Inflammatory macrophage treated with lipopolysaccharide for 4 hours (primary cell): ENCODE data around the gene SH2B3.
"Not testable (repeated sequence)": the region's sequence is repeated elsewhere in the genome, so short reads cannot be mapped to it uniquely, and the experiment has no call there.

ENCODE experiments used
- DNase-seq: peaks from one replicate; pipeline ENCODE4 v3.0.0-alpha.2; 2020

The SH2B3 gene

DNA sequence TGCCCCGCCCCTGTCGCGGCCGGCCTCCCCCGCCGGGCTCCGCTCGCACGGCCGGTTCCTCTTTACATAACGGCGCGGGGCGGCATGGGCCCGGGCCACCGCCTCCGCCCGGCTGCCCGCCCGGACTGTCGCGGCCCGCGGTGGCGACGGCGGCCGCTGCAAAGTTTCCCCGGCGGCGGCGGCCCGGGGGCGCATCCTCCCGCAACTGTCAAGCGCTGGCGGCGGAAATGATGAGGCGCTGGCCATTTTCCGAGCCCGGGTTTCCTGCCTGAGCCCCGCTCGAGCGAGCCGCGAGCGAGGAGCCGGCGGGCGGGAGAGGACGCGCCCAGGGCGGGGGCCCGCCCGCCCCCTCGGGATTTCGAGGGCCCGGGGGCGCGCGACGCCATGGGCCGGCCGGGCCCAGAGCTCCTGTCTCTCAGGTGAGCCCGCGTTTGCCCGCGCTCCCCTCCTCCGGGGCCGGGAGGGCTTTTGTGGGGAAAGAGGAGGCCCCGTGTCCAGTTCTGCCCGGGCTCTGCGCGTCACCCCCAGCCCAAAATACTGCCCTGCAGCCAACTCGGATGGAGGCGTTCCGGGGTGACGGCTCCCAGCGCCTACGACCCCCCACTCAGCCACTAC, at the start of gene SH2B3:
SH2B3 (plus strand) TSS at position 65 of the 615 bp plus-strand sequence. CDS start 12,223 bp downstream, outside the sequence.
- no peak for DNase-seq

- DNase-seq: peak; percentile 63
Measured at GRCh38 chr12:111359231-111359913, 46.4 kb upstream of the SH2B3 start.

DNA sequence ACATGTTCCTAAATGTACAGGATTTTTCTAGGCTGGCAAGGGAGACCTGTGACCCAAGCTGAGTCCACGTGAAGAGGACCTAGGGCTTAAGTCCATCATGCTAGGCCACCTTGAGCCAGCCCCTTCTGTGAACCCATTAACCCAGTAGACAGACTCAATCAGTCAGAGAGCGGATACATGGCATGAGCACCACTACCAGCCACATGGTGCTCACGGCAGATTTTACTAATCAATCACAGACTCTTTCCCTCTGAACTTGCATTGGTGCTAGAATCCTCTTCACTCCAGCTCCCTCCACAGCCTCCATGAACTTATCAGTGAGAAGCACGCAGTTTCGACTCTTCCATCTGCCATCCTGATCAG, 45.8 kb upstream of the SH2B3 start:
- DNase-seq: no peak

- DNase-seq: no peak
Measured at GRCh38 chr12:111360325-111360930, 45.3 kb upstream of the SH2B3 start.

DNA sequence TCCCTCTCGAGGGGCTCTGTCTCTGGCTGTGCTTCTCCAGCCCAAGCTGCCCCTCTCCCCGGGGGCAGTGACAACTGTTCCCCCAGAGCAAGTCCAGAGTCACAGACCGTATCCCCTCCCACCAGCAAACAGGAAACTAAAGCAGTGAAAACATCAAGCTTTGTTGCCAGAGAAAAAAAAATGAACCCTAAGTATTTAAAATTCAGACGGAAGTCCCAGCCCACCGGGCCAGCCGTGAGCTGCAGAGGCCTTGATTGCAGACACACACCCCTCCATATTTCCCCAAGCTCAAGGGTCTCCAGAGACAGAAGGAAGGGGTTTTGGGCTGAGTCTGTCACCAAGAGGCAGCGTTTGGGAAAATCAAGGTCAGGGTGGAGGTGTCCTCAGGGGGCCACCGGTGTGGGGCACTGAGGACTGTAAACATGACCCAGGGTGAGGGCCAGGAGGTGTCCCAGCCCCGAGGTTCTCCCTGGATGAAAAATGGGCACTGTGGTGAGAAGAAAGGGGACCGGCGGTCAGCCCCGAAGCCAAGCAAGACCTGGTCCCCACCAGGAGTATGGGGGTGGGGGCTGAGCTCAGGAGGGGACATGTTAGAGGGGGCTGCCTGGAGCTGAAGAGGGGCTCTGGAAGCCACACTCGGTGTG, 44.5 kb upstream of the SH2B3 start:
- DNase-seq: no peak

- no peak for DNase-seq
Measured at GRCh38 chr12:111361717-111362576, 43.8 kb upstream of the SH2B3 start.

DNA sequence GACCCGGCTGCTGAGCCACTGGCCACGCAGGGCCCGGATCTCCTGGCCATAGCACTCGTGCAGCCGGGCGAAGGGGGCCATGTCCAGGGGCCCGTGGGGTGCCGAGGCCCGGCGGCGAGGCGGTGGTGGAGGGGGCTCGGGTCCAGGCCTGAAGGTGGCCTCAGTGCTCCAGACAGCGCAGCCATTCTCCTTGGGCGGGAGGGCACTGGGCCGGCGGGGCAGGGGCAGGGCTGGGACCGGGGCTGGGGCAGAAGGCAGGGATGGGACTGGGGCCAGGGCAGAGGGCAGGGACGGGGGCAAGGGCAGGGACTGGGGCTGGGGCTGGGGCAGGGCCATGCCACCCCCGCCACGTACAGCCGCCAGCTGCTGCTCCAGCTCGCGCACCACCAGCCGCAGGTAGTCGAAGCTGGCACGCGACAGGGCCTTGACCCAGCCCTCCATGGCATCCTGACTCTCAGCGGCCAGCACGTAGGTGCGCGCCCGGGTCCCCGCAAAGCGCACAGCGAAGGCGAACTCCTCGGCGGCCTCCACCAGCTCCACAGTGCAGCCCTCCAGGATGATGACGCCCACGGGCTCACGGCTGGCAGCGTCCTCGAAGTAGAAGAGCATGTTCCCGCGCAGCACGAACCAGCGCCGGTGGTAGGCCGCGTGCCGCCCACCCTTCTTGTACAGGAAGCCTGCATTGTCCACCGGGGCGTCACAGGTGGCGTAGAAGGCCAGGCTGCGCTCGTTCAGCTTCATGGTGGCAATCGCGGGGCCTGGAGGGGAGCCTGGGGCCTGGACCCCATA, 42.8 kb upstream of the SH2B3 start:
- DNase-seq: no peak

GRCh38 chr12:111363578-111363977, 42.1 kb upstream of the SH2B3 start:
- no peak for DNase-seq

- DNase-seq: no peak
Measured at GRCh38 chr12:111366075-111366474, 39.6 kb upstream of the SH2B3 start.

- no peak for DNase-seq
Measured at GRCh38 chr12:111366583-111366982, 39.1 kb upstream of the SH2B3 start.

- peak; percentile 29 for DNase-seq
Measured at GRCh38 chr12:111367661-111368221, 38.0 kb upstream of the SH2B3 start.

DNA sequence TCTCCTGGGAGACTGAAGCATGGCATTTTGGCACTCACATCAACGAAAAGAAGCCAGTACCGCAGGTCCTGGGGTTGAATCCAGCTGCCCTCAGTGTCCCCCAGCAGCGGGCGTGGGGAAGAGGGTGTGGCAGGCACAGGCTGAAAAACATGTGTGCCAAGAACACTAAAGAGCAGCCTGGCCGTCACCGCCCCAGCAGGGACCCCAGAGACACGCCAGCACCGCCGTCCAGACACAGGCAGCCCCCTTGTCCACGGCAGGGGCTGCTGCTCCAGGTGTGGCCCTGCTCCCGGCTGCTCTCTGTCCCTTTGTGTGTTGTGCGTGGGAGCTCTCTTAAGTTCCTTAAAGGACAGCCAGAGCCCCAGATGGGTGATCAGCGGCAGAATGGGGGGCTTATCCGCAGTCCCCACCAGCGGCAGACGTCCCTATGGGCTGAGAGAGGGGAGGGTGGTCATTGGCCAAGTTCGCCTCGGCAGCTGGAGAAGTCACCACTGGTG, 37.4 kb upstream of the SH2B3 start:
- DNase-seq: no peak

DNA sequence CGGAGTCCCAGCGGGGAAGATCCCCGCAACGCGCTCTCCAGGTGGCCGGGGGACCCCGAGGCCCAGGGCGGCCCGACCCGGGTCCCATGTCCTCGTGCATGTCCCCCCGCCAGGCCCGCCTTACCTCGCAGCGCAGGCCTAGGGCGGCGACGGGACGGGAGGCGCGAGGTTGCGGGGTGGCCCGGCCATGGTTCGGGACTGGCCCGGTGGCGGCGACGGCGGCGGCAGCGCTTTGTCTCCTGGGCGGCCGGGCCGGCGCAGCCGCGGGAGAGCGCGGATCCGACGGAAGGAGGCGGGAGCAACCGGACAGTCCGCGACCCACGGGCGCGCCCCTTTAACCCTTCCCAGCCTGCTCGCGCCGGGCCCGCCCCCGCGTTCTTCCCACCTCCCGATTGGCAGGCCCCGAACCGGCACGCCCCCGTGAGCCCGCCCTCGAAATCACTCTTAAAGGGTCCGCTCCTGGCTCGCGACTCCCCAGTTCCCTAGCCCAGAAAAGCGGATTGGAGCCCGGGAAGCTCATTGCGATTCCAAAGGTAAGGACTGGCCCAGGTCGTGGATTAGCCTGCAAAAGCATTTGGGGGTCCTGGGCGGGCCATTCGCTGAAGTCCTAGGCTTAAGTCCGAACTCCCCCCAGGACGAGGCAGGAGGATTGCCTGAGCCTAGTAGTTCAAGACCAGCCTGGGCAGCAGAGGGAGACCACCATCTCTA, 36.8 kb upstream of the SH2B3 start, which contains the start of gene PHETA1:
PHETA1 (minus strand) TSS at position 308 of the 708 bp plus-strand sequence. CDS start 5,668 bp downstream, outside the sequence.
- peak; percentile 93 for DNase-seq

GRCh38 chr12:111369496-111370220, 36.1 kb upstream of the SH2B3 start:
- DNase-seq: peak; percentile 62

DNA sequence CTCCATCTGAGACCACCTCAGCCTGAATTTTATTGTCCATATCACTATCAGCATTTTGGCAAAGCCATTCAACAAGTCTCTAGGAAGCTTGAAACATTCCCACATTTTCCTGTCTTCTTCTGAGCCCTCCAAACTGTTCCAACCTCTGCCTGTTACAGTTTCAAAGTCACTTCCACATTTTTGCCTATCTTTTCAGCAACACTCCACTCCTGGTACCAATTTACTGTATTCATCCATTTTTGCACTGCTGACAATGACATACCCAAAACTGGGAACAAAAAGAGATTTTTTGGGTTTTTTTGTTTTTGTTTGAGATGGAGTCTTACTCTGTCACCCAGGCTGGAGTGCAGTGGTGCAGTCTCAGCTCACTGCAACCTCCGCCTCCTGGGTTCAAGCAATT, 32.5 kb upstream of the SH2B3 start:
- not testable (repeated sequence) for DNase-seq

- DNase-seq: no peak
Measured at GRCh38 chr12:111377440-111377839, 28.3 kb upstream of the SH2B3 start.

GRCh38 chr12:111379942-111380554, 25.7 kb upstream of the SH2B3 start:
- no peak for DNase-seq

DNA sequence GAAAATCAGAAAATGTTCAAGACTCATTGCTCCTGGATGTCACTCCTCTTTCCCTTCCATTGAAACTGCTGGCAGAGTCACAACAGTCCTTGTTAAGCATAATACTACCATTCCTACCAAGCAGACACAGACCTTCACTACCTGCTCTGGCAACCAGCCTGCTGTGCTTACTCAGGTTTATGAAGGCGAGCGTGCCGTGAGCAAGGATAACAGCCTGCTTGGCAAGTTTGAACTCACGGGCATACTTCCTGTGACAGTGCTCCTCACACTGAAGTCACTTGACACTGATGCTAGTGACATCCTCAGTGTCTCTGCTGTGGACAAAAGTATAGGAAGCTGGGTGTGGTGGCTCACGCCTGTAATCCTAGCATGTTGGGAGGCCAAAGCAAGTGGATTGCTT, 21.1 kb upstream of the SH2B3 start:
- no peak for DNase-seq

- DNase-seq: no peak
Measured at GRCh38 chr12:111386885-111387284, 18.8 kb upstream of the SH2B3 start.
